ENCODE measurements around the gene SBDS. TPM values are rescaled to one million over a fixed set of nuclear protein-coding genes. Genes with fewer than 3 reads are reported as not detected.
"Not testable (repeated sequence)": the region's sequence is repeated elsewhere in the genome, so short reads cannot be mapped to it uniquely, and the experiment has no call there.

SBDS gene
- total RNA-seq, 1 experiment from 2014 or later: 247 TPM

GRCh38 chr7:66996444-66997191 lies 1.2 kb upstream of the SBDS start, which contains the start of gene TYW1:
TYW1 (plus strand) TSS chr7:66996833; CDS start chr7:66996979, 146 bp downstream.
- DNase-seq (ENCODE audit: low read depth): peak; percentile 99

GRCh38 chr7:66994691-66995049 lies 716 bp downstream of the SBDS start:
- DNase-seq (ENCODE audit: low read depth): peak; percentile 93

- peak; percentile 59 for DNase-seq (ENCODE audit: low read depth)
Observed at GRCh38 chr7:66994051-66994450, 1.3 kb downstream of the SBDS start.

GRCh38 chr7:66989552-66989951 lies 5.8 kb downstream of the SBDS start:
- DNase-seq (ENCODE audit: low read depth): not testable (repeated sequence)

GRCh38 chr7:66980336-66980735 lies 15.1 kb downstream of the SBDS start:
- DNase-seq (ENCODE audit: low read depth): not testable (repeated sequence)

GRCh38 chr7:66979013-66979412 lies 16.4 kb downstream of the SBDS start:
- DNase-seq (ENCODE audit: low read depth): not testable (repeated sequence)

GRCh38 chr7:66978312-66978711 lies 17.1 kb downstream of the SBDS start:
- not testable (repeated sequence) for DNase-seq (ENCODE audit: low read depth)

- no peak for DNase-seq (ENCODE audit: low read depth)
Observed at GRCh38 chr7:66974986-66975590, 20.3 kb downstream of the SBDS start.

- no peak for DNase-seq (ENCODE audit: low read depth)
Observed at GRCh38 chr7:66970310-66970709, 25.1 kb downstream of the SBDS start.

- DNase-seq (ENCODE audit: low read depth): not testable (repeated sequence)
Observed at GRCh38 chr7:66969001-66969400, 26.4 kb downstream of the SBDS start.

- no peak for DNase-seq (ENCODE audit: low read depth)
Observed at GRCh38 chr7:66967029-66967428, 28.4 kb downstream of the SBDS start.

GRCh38 chr7:66964411-66964810 lies 31.0 kb downstream of the SBDS start:
- peak; percentile 67 for DNase-seq (ENCODE audit: low read depth)

GRCh38 chr7:66961096-66961495 lies 34.3 kb downstream of the SBDS start:
- DNase-seq (ENCODE audit: low read depth): no peak

- no peak for DNase-seq (ENCODE audit: low read depth)
Observed at GRCh38 chr7:66960192-66960591, 35.2 kb downstream of the SBDS start.

- no peak for DNase-seq (ENCODE audit: low read depth)
Observed at GRCh38 chr7:66958538-66959350, 36.6 kb downstream of the SBDS start.

GRCh38 chr7:66957595-66958290 lies 37.6 kb downstream of the SBDS start:
- no peak for DNase-seq (ENCODE audit: low read depth)

- DNase-seq (ENCODE audit: low read depth): no peak
Observed at GRCh38 chr7:66953044-66953427, 42.4 kb downstream of the SBDS start.

GRCh38 chr7:66952343-66953043 lies 42.9 kb downstream of the SBDS start:
- DNase-seq (ENCODE audit: low read depth): peak; percentile 92

GRCh38 chr7:66950763-66951162 lies 44.6 kb downstream of the SBDS start:
- DNase-seq (ENCODE audit: low read depth): peak; percentile 99

- DNase-seq (ENCODE audit: low read depth): peak; percentile 76
Observed at GRCh38 chr7:66950311-66950710, 45.1 kb downstream of the SBDS start.

- no peak for DNase-seq (ENCODE audit: low read depth)
Observed at GRCh38 chr7:66948480-66949109, 46.8 kb downstream of the SBDS start.

All from LHCN-M2 (cell line).